Measurements from ENCODE around the gene LINGO1.

The LINGO1 gene

DNA sequence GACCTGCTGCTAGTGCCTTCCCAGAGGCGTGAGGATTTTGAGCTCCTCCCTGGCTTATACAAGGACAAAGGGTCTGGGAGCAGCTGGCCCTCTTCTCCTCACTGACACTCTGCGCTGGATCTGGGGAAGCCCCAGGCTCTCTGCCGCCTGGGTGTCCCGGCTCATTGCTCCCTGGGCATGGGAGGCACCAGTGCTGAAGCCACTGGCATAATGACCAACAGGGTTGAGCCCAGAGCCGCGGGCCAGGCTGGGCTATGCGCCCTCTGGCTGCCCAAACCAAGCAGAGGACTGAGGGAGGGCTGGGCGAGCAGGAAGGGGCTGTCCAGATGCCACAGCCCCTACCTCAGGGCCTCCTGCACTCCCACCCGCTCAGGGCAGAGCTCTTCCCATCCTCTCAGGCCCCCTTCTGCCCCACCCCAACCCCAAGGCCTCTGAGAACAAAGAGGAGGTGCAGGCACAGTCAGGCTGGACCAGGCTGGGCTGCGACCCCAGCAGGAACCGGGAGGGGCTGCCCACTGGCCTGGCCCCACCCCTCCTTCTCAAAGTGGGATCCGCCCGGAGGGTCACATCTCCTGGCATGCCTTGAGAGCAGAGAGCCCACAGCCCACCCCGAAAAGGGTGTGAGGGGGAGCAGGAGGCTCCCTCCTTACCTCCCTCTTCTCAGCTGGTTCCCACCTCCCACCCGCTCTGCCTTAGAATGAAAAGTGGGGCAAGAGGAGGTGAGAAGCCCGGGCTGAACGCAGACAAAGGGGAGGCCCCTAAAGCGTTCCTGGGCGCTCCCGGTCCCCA, 1.6 kb downstream of the LINGO1 start:
- no peak for DNase-seq

DNA sequence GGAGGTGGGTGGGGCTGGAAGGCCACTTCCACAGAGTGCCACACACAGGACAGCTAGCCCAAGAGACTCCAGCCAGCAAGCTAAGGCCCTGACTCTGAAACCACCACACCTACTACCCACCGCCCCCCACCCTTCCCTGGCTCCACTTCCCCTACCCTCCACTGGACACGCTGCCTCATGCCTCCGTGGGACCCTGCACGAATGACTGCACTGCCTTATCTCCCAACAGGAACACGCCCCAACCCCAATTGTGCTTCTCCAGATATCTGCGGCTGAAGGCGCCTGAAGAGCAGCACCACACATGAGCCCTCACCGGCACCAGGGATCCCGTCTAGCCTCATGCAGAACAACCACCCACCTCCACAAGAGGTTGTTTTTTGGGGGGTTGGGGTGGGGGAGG, 2.7 kb downstream of the LINGO1 start:
- no peak for DNase-seq

DNA sequence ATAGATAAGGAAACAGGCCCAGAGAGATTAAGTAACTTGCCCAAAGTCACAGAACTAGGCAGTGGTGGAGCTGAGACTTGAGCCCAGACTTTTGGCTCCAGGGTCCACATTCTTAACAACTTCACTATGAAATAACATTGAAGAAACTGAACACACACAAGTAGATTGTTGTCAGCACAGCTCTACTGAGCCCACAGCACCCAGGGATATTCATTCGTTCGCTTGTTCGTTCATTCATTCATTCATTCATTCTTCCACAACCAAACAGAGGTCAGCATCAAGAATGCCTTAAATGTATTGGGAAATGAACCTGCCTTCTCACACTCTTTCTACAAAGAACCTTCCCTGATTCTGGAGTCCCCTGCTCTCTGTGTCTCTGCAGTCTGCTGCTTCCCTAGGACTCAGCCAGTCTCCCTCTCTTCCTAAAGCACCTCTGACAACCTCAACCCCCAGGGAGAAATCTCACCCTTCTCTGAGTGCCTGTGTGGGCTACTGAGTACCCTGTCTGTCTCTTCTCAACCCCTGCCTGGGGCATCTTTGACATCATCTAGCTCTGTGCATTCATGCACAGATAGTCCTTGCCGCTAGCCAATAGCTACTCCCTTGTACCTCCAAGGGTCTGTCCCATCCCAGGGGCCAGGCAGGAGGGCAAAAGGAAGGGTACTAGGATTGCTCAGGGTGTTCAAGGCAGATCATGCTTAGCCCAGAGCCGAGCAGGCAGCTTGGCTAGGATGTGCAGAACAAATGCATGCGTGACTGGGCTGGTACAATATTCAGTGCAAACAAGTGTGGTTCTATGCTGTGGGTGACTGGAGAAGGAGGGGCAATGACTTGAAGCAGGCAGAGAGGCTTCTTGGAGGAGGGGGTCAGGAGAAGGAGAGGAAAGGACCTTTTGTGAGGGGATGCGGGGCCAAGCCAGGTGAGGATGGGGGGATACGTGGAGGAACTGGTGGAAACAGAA, 3.4 kb downstream of the LINGO1 start:
- no peak for DNase-seq

DNA sequence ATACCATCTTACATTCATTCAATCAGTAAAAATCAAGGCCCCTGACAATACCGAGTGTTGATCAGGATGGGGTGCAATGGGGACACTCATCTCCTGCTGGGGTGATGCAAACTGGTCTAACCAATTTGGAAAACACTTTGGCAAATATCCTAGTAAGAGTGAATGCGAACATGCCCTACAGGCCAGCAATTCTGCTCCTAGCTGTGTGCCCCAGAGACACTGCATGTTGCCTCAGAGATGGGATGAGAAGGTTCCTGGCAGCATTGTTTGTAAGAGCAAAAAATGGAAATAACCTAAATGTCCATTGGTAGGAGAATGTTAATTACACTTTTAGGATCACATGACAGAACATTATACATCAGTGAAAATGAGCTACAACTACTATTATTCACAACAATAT, 4.7 kb downstream of the LINGO1 start:
- no peak for DNase-seq

DNA sequence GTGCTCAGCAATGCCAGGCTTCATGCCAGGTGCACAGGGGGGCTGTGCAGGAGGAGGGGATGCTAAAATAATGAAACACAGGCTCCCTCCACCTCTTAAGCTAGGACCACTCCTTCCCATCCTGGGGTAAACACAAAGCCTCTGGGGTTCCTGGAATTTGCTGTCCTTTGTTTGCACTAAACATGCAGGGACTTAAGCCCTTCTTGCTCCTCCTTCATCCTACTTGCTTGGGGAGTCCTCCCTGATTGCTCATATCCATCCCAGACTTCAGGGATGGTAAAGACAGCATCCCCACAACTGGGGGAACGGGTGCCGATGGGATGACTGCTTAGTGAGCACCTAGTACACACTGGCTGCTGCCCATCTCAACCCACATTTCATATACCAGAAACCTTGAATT, 5.1 kb downstream of the LINGO1 start:
- DNase-seq, result no peak

DNA sequence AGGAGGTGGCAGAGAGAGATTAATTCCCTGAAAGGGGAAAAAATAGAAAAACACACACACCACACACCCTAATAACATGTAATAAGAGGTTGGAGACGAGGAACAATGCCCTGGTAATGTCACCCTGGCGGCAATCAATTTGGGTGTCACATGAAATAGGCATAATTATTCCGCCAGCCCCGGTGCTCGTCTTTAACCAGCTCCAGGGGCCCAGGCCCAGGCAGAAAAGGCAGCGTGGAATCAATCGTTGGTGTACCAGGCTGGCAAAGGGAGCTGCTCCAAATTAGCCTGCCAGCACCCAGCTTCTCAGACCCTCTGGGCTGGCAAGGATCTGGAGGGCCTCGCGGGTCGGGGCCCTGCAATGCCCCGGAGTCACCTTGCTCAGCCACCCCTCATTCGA, 5.6 kb downstream of the LINGO1 start:
- no peak for DNase-seq

DNA sequence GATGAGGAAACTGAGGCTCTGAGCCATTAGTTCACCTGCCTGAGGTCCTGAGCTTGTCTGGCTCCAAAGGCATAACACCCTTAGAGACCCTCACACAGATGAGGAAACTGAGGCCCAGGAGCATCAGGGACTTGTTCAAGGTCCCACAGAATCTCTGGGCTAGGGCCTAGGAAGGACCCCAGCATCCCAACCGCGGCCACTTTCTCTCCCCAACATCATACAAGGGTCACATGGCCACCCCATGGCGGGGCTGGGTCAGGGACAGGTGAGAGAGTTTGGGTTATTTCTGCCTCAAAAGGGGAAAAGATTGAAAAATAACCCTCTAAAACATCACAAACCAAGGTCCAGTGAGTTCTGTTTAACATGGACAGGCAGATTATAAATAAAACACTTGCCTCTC, 6.7 kb downstream of the LINGO1 start:
- no peak for DNase-seq

DNA sequence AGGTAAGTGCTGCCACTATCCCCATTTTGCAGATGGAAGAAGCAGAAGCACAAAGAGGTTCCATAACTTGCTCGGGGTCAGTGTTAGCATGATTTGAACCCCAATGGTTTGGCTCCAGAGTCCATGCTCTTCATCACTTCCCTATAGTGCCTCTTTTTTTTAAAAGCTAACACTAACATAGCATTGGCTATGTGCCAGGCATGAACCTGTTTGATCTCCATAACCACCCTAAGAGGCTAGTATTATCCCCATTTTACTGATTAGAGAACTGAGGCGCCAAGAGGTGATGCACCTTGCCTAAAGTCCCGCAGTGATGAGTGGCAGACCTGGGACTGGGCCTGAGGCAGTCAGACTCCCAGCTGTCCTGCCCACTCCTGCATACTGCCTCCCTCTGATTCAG, 7.3 kb downstream of the LINGO1 start:
- DNase-seq, result no peak

DNA sequence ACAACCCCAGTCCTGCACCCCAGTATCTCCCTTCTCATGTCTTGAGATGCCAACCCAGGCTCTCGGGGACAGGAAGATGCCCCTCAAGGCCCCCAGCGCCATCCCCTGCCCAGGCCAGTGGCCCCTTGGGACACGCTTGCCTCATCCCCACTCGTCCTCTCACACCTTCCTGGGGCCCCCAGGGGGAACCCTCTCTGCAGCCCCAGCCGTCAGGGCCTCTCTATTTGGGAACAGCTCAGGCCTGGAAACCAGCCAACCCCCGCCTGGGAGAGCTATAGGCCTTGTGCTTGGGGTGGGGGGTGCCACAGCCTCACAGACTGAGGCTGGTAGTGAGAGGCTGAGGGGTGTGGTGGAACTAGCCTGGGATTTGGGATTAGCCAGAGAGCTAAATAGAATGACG, 7.8 kb downstream of the LINGO1 start:
- no peak for DNase-seq

DNA sequence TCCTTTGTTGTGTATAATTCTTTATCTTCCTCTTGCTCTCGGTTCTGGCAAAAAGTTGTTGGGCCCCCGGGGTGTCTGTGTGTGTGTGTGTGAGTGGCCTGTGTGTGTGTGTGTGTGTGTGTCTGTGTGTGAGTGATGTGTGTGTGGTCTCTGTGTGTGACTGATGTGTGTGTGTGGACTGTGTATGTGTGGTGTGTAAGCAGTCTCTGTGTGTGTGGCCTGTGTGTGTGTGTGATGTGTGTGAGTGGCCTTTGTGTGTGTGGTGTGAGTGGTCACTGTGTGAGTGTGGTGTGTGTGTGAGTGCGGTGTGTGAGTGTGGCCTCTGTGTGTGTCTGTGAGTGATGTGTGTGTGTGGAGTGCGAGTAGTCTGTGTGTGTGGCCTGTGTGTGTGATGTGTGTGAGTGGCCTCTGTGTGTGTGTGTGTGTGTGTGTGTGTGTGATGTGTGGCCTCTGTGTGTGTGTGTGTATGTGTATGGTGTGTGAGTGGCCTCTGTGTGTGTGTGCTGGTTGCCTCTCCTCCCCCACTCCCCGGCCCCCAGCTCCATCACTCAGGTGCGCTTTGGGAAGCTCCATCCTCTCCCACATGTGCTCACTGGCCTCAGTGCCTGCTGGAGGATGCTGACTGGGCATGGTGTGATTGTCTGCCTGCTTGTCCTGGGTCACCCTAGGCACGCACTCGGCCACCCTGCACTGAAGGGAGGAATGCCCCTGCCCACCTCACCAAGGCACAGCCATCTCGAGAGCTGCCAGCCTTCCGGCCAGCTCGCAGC, 8.8 kb downstream of the LINGO1 start:
- DNase-seq, result no peak

DNA sequence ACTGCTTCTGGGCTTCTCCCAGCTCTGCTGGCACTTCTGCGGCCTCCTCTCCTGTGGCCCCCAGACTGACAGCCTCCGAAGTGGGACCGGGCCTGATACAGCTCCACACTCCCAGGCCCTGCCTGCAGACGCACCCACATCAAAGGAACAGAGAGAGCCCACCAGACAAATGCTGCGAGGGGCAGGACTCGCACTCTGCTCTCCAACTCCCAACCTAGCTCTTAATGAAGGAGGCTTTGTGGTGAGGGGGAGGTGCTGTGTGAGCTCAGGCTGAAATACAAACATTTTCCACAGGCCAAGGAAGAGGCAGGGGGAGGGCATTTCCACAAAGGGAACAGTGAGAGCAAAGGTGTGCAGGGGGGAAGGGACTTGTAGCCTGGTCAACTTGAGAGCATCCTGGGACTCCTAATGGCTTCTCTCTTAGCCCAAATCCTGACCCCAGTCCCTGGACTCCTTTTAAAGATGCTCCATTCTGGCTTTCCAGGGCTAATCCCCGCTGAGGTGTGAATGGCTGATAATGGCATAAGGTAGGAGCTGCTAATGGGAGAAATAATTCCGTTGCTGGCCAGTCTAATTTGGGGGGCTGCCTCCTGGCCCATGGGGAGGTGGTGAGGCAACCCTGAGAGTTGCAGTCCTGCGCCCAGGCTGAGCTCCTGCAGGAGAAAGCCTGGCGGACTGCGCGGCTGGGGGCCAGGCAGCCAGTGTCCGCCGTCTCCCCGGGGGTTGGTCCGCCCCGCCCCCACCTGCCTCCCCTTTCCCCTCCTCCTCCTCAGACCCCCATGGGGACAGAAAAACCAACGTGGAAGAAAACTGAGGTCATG, 9.6 kb downstream of the LINGO1 start:
- no peak for DNase-seq

DNA sequence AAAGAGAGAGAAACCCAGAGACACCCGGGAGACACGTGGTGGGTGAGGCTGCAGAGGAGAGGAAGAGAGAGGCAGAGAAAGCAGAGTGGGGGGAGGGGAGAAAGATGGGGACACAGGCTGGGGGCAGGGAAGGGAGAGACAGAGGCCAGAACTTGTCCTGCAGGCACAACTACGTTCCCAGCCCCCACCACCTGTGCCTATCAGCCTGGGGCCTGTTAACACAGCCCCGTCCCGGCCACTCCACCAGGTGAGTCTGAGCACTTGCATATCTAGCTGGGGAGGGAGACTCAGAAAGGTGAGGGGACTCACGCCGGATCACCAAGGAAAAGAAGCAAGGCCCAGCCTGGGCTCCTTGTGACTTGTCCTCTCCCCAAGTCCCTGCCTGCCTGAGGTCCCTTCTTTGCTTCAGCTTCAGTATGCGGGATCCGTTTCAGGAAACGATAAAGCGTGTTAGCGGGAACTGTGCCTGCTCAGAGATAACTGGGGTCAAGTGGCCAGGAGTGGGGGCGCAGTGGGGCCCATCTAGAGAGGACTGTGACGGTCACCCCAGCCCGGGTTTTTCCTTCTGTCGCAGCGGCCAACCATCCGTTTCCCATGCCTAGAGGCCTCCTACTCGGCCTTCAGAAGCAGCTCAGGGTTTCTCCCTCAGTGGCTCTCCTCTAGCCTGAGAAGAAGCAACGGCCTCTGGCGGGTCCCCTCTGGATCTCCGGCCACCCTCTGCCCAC, 10.3 kb downstream of the LINGO1 start:
- DNase-seq, result no peak

DNA sequence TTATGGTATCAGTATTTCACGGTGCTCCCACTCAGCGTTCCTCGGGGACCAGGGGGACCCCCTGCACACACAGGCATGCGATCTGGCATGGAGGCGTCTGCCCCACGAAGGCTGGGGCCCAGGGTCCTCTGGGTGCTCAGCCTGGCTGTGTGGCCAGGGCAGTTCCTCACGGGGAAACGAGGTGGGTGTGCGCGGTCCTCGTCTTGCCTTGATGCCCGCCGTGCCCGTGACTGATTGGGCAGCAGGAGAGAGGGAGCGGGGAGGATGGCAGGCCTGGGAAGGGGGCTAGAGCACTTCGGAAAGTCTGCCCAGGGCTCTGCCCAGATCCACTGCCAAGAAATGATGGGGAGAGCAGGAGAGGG, 10.9 kb downstream of the LINGO1 start:
- no peak for DNase-seq

DNA sequence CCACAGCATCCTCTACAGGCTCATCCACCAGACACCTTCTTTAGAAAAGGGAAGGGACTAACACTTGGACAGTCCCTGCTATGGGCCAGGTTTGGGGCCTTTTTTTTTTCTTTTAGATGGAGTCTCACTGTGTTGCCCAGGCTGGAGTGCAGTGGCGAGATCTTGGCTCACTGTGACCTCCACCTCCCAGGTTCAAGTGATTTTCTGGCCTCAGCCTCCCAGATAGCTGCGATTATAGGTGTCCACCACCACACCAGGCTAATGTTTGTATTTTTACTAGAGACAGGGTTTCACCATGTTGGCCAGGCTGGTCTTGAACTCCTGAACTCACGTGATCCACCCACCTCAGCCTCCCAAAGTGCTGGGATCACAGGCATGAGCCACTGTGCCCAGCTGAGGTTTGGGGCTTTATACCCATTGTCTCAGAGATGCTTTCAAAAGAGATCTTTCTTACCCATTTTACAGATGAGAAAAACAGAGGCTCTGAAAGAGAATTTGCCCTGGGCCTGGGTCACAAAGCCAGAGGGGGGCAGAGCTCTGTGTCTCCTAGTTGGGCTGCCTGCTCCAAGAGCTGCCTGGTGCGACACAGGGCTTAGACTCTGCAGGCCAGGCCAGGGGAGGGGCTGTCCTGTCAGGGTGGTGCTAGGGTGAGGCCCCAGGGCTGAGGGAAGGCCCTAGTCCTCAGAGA, 11.6 kb downstream of the LINGO1 start:
- no peak for DNase-seq

DNA sequence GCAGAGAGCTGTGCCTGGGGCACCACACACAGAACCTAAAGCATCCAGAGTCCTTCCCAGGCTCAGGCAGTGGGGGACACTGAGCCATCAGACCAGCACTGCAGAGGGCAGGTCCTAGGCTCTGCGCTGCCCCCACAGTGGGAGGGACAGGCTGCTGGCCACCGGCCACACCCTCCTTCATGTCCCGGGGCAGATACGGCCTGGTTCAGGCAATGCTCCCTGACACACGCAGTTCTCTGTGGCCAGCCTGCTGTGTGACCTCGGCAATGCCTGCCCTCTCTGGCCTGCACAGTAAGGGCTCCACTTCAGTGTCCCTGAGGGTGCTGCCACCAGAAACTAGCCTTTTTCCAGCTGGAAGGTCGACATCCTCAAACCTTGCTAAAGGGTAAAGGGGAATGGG, 12.4 kb downstream of the LINGO1 start:
- no peak for DNase-seq

DNA sequence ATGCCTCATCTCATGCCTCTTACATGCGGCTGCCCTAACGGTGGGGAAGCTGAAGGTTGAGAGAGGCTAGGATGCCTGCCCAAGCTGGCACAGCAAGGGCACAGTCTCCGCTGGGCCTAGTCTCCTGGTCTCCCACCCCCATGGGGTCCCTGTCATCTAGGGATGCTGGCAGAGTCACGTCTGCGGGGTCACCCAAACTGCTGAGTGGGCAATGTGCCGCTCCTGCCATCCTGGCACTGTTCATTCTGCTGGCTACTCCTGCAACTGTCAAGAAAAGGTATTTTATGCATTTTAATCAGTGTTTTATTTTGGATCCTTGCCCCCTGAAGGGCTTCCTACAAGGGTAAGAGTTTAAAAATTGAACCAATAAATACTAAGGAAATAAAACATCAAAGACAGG, 12.8 kb downstream of the LINGO1 start:
- no peak for DNase-seq

DNA sequence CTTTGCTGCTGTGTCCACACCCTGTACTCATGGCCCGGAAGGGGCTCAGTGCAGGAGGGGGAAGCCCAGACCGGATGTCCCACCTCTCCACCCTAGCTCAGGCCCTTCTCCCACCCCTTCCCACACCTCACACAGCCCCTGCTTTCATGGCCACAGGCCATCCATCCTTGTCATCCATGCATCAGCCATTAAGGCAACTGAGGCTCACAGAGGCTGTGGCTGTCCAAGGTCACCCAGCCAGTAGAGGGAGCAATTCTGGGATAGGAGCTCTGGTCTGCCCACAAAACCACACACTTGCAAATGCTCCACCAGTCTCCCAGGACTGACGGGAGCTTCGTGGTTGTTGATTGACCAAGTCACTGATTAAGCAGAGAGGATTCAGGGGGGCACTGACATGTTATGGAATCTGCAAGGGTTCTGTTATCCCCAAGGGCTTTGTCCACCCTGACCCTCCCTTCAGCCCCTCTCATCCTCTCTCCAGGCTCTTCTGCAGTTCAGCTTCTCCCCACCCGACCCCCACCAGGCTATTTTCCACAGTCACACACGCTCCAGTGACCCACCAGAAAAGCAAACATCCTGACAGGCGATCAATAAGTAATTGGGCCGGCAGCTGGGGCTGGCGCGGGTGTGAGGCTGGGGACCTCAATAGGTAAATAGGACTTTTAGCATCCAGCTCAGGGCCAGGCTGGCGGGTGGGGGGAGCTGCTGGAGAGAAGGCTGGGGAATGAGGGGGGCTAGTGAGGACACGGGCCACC, 15.1 kb downstream of the LINGO1 start:
- no peak for DNase-seq

DNA sequence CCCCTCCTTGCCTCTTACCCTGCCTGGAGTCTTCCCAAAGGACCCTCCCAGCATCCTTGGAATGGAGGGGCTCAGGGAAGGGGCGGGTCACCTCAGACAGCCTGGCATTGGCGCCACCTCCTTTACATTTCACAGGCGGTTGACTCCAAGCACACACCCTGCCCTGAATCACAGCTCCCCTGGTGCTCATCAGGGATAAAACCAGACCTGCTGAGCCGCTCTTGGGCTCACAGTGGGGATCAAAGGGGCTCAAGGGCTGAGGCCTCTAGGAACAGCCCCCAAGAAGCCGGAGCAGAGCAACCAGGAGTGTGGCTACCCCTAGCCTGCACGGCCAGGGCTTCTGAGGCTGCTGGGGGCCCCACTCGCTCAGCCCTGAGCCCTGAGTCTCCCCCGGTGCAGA, 16.6 kb downstream of the LINGO1 start:
- DNase-seq, result no peak

DNA sequence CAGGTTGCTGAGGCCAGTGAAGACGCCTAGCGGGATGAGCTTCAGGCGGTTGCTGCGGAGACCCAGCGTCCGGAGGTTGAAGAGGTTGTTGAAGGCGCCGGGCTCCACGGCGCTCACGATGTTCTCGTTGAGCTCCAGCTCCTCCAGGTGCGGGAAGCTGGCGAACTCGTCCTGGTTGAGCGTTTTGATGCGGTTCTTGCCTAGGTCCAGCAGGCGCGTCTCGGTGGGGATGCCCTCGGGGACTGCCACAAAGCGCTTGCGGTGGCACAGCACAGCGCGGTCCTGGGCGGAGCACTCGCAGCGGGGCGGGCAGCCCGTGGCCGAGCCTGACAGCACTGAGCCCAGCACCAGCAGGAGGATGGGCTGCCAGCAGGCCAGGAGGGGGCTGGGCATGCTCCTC, 17.2 kb downstream of the LINGO1 start:
- DNase-seq, result no peak

DNA sequence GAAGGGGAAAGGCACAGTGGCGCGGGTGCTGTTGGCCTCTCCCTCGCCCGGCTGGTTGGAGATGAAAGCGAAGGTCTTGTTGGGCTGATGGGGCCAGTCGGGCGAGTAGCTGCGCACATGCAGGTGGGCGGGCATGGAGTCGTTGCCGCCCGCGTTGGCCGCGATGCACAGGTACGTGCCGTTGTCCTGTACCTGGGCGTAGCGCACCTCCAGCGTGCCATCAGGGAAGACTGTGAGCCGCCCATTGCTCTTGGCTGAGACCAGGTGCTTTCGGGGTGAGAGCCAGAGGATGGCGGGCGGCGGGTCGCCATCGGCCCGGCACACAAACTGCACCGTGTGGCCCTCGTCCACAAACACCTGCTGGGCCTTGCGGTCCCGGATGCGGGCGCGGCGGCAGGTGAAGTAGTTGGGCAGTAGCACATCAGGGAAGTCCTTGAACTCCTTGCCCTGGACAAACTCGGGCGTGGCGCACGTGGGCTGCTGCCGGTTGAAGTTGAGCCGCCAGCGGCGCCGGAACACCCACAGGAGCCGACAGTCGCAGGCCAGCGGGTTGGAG, 18.4 kb downstream of the LINGO1 start:
- no peak for DNase-seq
